Stimulated activated CD4-positive, alpha-beta T cell treated with anti-CD3 and anti-CD28 coated beads, Interleukin-4, amount 100 ng/mL, for 48 hours (primary cell): ENCODE data around the gene CLCN6.

Source experiments
- DNase-seq, 2 donors: peaks; one replicate each; pipeline ENCODE4 v3.0.0-alpha.2; 2020; ENCODE audit warnings: low read depth in 2 of 2

The CLCN6 gene

DNA sequence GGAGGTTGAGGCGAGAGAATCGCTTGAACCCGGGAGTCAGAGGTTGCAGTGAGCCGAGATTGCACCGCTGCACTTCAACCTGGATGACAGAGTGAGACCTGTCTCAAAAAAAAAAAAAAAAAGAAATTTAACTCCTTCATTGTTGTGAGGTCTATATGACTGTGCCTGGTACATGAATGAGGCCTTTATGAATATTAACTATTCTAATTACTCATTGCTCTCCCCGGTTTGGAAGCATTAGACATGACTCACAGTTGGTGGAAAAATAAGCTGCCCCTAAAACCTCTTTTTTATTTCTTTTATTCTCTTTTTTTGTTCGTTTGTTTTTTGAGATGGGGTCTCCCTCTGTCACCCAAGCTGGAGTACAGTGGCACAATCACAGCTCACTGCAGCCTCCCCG is 49.4 kb downstream of the CLCN6 start:
- no peak for DNase-seq

DNA sequence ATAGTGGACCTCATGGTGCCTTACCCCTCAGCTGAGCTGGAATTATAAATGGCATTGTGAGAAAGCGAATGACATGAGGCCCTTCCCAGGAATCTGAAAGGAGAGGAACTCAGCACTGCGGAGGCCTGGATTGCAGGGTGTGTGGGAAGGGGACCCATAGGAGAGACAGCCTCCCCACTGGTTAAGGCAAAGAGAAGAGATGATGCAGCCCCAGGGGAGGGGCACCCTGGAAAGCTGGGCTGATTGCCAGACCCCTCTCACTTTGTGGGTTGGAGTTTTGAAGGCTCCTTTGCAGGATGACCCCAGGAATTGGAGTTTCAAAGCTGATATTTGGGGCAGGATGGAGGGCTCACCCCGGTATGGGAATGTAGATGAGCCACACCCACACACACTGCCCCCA is 50.7 kb downstream of the CLCN6 start:
- no peak for DNase-seq

DNA sequence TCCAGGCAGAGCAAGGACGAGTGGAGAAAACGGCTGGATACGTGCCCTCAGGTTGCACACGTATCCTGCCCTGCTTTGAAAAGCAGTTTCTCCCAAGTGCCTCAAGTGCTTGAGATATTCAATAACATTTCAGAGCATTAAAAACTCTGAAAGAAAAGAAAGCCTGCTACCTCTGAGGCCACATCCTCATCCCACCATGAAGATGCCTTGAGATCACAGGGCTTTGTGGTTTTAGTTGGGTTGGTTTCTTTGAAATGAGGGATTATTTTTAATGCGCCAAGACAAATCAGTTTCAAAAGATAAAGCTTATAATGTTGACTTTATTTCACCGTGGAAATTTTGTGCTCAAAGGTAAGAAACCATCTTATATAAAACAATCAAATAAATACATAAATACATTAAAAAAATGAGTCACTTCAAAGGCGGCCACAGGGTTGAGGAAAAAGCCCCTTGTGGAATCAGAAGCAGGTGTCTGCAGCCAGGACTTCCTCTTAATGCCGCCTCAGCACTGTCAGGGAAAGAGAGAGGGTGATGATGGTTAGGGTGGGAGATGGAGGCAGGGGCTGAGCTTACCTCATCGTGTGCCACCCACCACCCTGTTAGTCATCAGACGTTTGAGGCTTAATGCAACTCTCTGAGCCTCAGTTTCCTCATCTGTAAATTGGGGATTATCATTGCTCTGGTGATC is 51.3 kb downstream of the CLCN6 start:
- DNase-seq: no peak

DNA sequence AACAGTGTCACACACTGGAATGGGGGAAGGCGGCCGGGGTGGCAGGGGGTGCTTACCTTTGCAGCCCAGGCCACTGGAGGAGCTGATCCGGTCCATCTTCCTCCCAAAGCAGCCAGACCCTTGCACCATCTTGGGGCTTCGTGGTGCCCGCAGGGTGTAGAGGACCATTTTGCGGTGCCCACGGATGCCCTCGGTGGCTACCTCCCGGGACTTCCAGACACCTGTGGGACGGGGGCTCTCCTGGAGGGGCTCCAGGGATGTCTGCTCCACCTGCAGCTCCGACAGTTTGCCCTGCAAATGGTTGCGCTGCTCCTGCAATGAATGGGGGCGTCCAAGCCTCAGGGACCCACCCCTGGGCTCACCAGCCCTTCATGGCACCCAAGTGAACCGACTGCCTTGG is 52.2 kb downstream of the CLCN6 start:
- DNase-seq: no peak

DNA sequence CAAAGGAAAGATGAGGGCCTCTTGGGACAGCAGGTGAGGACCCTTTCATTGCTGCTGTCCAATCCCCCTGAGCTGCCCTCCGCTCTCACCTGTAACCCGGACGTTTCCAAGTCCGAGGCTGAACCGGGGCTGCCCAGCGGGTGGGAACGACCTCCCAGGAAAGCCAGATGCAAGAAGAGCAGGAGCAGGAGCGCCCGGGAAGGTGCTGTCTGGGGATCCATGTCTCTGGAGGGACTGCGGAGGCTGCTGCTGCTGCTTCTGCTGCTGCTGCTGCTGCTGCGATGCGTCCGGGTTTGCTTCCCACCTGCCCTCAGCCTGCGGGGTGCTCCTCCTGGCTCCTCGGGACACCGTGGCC is 52.6 kb downstream of the CLCN6 start, which contains the start of gene NPPB:
NPPB (minus strand) TSS at position 333 of the 355 bp plus-strand sequence; CDS start at position 221, 112 bp downstream.
- DNase-seq: no peak

DNA sequence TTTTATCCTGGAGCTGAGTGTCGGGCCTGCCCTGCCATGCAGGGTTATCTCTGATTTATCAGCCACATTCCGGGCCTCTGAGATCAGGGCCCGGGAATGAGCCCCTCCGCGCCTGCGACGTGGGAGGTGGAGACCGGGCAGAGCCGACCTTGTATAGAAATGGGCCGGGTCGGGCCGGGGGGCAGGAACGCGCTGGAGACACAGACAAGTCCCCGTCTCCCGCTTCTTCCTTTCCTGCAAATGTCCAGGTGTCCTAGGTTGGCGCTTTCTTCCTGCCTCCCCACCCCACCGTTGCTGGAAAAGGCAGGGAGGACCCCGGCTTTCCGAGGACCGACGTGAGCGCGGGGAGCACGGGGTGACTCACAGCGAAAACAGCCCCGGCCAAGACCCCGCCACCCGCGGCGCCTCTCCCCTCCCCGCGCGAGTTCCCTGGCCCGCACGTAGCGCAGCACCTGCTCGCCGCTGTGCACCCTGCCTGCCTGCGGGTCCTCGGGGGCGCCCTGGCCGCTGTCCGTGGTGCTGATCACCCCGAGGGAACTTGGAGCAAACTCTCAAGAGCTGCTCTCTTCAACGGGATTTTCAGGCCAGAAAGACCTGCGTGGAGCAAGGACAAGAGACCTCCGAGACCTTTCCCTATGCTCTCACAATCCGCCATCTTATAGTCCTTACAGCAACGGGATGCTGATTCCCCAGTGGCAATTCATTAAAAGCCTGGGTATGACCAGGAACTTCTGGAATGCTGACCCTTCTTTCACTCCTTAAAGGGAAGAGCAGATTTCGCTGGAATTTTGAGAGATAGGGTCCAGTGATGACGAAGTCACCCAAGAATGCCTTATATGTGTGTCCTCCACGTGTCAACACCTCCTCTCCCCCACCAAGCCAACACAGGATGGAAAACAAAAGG is 53.2 kb downstream of the CLCN6 start:
- peak; percentile 44 to 68 for DNase-seq

DNA sequence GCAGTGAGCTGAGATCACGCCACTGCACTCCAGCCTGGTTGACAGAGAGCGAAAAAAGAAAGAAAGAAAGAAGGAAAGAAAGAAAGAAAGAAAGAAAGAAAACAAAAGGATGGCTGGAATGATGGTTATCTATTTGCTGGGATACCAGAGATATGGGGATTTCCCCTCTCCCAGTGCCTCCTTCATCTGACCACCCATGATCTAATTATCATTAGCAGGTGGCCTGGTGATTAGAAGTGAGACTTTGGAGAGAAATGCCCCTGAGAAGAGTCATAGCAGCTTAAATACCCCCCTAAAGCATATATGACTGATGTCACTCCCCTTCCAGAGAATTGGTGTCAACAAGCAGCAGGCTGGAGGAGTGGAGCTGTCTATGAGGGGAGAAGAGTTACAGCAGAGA is 54.1 kb downstream of the CLCN6 start:
- DNase-seq: no peak

DNA sequence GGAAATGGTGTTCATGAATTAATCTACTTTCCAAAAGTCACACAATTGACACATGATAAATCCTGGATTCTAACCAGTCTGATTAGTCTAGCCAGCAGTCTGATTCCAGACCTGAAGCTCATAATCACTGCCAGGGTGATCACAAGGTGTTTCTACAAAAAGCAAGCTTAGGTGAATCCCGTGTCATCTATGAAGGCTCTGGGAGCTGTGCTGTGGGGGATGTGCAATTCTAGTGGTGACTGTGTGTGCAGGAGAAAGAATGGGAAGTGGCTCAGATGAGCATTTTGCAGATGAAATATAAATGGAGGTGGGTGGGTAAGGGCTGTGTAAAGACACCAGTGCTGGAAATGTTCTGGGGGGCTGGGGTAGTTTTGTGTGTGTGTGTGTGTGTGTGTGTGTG is 54.6 kb downstream of the CLCN6 start:
- DNase-seq: no peak

DNA sequence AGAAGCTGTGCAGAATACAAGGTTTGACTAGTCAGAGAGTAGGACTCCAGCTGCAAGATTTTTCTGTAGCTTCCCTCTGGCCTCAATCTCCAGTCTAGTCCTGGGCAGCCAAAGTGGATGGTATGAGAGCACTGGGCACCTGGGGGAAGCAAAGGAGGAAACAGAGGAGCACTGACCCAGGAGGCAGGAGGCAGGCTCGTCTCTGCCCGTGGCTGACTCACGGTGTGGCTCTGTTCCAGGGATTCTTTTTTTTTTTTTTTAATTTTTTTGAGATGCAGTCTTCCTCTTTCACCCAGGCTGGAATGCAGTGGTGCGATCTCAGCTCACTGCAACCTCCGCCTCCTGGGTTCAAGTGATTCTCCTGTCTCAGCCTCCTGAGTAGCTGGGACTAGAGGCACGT is 56.9 kb downstream of the CLCN6 start:
- DNase-seq: no peak

DNA sequence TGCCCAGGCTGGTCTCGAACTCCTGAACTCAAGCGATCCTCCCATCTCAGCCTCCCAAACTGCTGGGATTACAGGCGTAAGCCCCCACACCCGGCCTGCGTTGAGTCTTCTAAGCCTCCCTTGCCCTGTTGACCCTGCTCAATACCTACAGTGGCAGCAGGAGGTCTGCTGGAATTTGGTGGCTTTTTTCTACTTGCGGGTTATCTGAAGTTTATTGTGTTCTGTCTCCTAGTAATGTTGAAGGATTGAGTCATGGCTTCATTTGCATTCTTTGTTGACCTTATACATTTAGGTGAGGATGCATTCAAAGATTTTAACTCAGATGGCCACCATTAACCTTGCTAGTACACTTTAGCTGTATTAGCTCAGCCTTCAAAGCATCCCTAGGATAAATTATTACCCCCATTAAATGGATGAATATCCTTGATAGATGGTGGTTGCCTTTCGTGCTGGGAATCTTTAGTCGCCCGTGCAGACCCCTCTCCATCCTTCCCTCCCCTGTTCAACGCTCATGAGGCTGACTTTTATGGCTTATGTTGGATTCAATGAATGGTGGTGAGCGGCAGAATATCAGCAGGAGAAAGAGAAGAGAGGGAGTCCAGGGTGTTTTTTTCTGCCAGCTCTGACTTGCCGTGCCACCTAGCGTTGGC is 62.5 kb downstream of the CLCN6 start:
- DNase-seq: no peak

DNA sequence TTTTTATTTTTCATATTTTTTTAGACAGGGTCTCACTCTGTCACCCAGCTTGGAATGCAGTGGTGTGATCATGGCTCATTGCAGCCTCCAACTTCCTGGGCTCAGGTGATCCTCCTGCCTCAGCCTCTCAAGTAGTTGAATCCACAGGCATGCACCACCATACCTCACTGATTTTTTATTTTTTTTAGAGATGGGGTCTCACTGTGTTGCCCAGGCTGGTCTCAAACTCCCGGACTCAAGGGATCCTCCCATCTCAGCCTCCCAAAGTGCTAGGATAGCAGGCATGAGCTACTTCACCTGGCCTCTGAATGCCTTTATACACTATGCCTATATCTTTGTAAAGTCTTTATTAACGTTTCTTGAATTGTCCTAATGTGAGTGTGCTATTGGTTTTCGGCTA is 63.1 kb downstream of the CLCN6 start:
- no peak for DNase-seq

DNA sequence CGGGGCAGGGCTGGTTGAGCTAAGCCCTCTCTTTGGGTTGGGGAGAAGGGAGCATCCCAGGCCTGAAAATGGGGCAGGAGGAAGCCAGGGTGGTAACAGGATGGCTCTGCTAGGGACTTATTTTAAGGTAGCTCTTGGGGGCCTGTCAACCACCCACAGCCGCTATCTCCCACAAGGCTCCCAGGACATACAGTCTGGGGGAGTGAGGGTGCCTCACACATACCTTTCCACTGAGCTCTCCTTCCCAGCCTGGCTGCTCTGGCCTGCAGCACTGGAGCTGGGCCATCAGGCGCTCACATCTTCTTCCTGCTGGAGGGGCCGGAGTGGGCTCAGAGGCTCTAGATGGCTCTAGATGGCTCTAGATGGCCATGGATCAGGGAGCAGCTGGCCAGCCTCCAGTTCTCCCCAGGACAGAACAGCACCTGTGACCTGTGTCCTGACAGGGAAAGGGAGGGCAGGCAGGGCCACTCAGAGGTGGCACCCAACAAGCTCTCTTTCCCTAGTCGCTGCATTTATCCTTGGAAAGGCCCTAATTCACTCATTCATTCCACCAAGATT is 63.7 kb downstream of the CLCN6 start:
- DNase-seq: no peak

DNA sequence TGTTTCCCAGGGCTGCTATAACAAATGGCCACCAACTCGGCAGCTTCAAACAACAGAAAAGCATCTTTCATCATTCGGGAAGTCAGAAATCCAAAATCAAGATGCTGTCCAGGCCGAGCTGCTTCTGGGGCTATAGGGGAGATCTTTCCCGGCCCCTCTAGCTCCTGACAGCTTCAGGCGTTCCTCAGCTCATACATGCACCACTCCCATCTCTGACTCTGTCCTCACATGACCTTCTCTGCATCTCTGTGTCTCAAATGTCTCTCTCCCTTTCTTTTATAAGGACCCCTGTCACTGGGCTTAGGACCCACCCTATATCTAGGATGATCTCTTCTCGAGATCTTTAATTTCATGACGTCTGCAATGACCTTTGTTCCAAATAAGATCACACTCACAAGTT is 66.6 kb downstream of the CLCN6 start:
- no peak for DNase-seq

DNA sequence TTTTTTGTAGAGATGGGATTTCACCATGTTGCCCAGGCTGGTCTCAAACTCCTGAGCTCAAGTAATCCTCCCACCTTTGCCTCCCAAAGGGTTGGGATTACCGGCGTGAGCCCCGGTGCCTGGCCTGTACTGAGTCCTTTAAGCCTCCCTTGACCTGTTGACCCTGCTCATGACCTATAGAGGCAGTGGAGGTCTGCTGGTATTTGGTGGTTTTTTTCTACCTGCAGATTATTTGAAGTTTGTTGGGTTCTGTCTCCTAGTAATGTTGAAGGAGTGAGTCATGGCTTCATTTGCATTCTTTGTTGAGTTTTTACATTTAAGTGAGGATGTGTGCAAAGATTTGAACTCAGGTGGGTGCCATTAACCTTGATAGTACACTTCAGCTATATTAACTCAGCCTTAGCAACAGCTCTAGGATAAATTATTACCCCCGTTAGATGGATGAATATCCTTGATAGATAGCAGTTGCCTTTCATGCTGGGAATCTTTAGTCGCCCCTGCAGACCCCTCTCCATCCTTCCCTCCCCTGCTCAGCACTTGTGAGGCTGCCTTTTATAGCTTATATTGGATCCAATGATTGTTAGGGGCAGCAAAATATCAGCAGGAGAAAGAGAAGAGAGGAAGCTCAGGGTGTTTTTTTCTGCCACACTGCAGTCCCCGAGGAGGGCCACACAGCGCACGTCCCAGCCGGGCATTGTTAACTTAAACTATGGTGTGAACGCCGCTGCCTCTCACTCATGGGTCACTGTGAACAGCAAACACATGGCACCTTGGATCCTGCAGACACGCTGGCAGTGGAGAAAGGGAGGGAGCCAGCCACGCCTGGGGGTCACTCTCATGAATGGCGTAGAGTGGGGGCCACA is 67.6 kb downstream of the CLCN6 start:
- DNase-seq: no peak

DNA sequence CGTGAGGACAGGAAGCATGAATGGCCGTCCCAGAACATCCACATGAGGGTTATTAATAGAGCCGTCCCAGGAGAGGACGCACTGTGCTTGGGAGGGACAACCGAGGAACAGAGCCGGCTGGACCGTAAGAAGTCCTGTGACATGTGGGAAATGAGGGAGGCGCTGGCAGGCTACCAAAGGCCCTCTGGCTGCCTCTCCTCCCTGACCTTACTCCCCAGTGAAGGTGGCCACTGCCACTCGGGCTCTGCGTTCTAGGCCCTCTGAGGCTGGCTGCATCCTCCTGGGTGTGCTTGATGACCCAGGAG is 68.2 kb downstream of the CLCN6 start:
- no peak for DNase-seq

DNA sequence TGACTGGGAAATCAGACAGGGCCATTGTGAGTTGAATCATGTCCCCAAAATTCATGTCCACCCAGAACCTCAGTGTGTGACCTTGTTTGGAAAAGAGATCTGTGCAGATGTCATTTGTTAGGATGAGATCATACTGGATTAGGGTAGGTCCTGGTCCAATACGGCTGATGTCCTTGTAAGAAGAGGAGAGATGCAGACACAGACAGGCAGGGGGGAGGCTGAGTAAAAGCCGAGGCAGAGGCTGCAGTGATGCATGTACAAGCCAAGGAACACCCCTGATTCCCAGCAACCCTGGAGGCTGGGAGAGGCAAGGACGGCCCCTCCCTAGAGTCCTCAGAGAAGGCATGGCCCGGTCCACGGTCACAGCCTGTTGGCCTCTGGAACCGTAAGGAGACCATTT is 68.6 kb downstream of the CLCN6 start:
- DNase-seq: no peak

DNA sequence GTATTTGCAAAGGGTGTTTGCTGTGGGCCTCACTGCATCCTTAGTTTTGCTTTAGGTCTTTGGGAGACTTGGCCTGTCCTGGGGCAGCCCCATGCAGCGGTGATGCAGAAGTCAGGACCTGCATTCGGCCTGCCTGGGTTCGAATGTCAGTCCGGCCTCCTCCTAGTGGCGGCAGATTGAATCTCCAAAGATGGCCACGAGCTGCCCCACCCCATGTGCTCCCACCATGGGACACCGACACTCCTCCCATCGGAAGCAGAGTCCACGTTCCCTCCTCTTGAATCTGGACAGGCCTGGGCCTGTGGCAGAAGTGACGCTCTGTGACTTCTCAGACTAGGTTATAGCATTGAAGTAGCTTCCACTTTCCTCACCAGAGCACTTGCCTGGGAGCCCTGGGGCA is 69.1 kb downstream of the CLCN6 start:
- DNase-seq: no peak

DNA sequence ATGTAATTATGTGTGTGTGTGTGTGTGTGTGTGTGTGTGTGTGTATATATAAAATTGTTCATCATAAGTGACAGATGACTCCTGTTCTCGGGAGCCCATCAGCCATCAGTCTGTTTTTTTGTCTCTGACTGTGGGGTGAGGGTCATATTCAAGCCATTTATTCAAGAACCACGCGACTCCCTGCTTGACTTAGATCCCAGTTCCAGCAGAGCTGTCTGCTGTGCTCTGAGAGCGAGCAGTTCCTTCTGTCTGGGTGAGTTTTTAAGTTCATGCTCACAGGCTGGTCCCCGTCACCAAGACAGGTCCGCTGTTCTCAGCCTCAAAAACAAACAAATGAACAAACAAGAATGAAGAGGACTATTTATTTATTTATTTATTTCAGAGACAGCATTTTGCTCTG is 71.1 kb downstream of the CLCN6 start:
- no peak for DNase-seq

DNA sequence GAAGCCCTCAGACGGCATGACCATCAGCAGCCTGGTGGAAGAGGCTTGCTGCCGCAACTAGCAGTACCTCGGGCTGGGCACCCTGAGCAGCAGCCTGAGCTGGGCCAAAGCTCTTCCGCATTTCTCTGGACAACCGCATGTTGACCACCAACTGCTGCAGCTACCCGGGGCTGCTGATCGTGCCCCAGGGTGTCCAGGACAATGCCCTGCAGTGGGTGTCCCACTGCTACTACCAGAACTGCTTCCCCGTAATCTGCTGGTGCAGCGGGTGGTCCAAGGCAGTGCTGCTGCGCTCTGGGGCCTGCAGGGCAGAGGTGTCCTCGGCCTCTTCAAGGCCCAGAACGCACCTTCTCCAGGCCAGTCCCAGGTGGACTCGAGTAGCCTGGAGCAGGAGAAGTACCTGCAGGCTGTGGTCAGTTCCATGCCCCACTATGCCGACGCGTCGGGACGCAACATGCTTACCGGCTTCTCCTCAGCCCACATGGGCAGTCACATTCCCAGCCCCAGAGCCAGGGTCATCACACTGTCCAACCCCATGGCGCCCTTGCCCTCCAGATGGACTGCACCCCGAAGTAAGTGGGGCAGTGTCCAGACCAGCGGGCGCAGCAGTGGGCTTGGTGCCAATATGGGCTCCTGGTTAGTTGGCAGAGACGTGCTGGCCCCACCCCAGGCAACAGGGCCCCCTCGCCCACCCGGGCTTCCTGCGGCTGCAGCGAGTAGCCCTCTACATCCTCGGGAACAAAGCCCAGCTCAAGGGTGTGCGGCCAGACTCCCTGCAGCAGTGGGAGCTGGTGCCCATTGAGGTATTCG is 72.3 kb downstream of the CLCN6 start:
- no peak for DNase-seq

DNA sequence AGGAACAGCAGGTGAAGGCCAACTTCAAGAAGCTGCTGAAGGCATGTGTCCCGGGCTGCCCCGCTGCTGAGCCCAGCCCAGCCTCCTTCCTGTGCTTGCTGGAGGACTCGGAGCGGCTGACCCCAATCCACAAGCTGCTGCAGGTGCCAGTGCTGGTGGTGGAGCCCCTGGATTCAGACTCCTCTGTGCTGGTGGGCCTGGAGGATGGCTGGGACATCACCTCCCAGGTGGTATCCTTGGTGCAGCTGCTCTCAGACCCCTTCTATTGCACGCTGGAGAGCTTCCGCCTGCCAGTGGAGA is 72.8 kb downstream of the CLCN6 start:
- DNase-seq: no peak
